BJ (cell line): ENCODE data around the gene MACO1. TPM values are rescaled to one million over a fixed set of nuclear protein-coding genes. Genes with fewer than 3 reads are reported as not detected.
"Not testable (repeated sequence)": the region's sequence is repeated elsewhere in the genome, so short reads cannot be mapped to it uniquely, and the experiment has no call there.

Experiments used
- CTCF ChIA-PET: fragments of 350-600 bp; formaldehyde crosslinking; extraction: SDS; loops from one replicate; lab custom pipeline; 2021; ENCODE audit warnings: antibody characterized with exemption, inconsistent platforms; lab: Yijun Ruan, JAX
- POLR2A ChIA-PET: fragments of 300-600 bp; sonication (Branson Sonifier 250); formaldehyde crosslinking; extraction: SDS; loops from one replicate; lab custom pipeline; 2021; ENCODE audit warnings: antibody characterized with exemption; lab: Charles Lee
- DNase-seq: peaks from one replicate; pipeline ENCODE4 v3.0.0-alpha.2; 2011; ENCODE audit warnings: low read depth
- H3K27me3 ChIP-seq: 2 replicates; pipeline ENCODE4 v1.6.0; 2011; ENCODE audit warnings: low read length; ENCODE audit not compliant: control insufficient read depth, insufficient read depth
- H3K36me3 ChIP-seq: 2 replicates; pipeline ENCODE4 v1.5.1; 2011; ENCODE audit warnings: low read length; ENCODE audit not compliant: control insufficient read depth, insufficient read depth
- H3K4me3 ChIP-seq: 2 replicates; pipeline ENCODE4 v1.5.1; 2011; ENCODE audit warnings: low read depth, mild to moderate bottlenecking, control low read depth, low read length
- CTCF ChIP-seq: IDR thresholded peaks from 2 replicates; pipeline ENCODE4 v1.5.1; 2011; ENCODE audit warnings: low read depth, mild to moderate bottlenecking, control low read depth, inconsistent platforms, low read length, moderate library complexity; ENCODE audit not compliant: insufficient read depth
- polyA plus RNA-seq: library from polyadenylated mRNA; depleted of rRNA; stranded (reverse); fragments of >200 nt; gene quantifications from 2 replicates; pipeline ENCODE4 v1.2.3, GENCODE V29; 2011

MACO1 gene
- polyA plus RNA-seq, 1 experiment, result 9.5 TPM

- no peak for TF ChIP-seq CTCF
- H3K4me3 ChIP-seq, result no peak overlapping the region
- POLR2A ChIA-PET, result no interaction called here
- H3K36me3 ChIP-seq, result no peaks in the 10 kb centered on the region; the same call in 1 of the 2 replicates
- CTCF ChIA-PET, result interaction anchor here (1.7 to 3.9 kb wide), 2 partner anchors 15 to 17 kb away, joined by 11 to 29 read pairs; no protein-coding TSS in a partner anchor
- no peak for DNase-seq
- H3K27me3 ChIP-seq, result no peaks in the 10 kb centered on the region
Measured at GRCh38 chr1:25504706-25505595, 74.3 kb downstream of the MACO1 start.

- CTCF ChIA-PET, result interaction anchor here (1.7 to 3.9 kb wide), 2 partner anchors 14 to 18 kb away, joined by 11 to 29 read pairs; no protein-coding TSS in a partner anchor
- Histone ChIP-seq H3K27me3 (no peaks in the 10 kb centered on the region), H3K36me3 (no peaks in the 10 kb centered on the region; the same call in 1 of the 2 replicates), H3K4me3 (no peak overlapping the region)
- TF ChIP-seq CTCF, result no peak
- POLR2A ChIA-PET, result no interaction called here
- DNase-seq, result no peak
Measured at GRCh38 chr1:25505656-25506385, 75.1 kb downstream of the MACO1 start.

GRCh38 chr1:25506566-25507463 is 76.1 kb downstream of the MACO1 start:
- DNase-seq, H3K27me3 ChIP-seq, H3K36me3 ChIP-seq, POLR2A ChIA-PET, H3K4me3 ChIP-seq: not testable (repeated sequence)
- CTCF ChIA-PET, result interaction anchor here (3.9 kb wide), 1 partner anchor 13 kb away, joined by 29 read pairs; no protein-coding TSS in a partner anchor

GRCh38 chr1:25513666-25514065 is 83.0 kb downstream of the MACO1 start:
- Histone ChIP-seq H3K4me3 (no peak overlapping the region), H3K36me3 (no peaks in the 10 kb centered on the region), H3K27me3 (peaks cover 2% of the 10 kb centered on the region; the same call in 1 of the 2 replicates)
- TF ChIP-seq CTCF, result no peak
- POLR2A ChIA-PET, result no interaction called here
- CTCF ChIA-PET, result interaction anchor here (0.7 to 1.4 kb wide), 4 partner anchors 12 to 37 kb away, joined by 3 to 4 read pairs (median 4); no protein-coding TSS in a partner anchor
- DNase-seq, result no peak

- no peak for TF ChIP-seq CTCF
- DNase-seq, result no peak
- Histone ChIP-seq H3K27me3 (peaks cover 2% of the 10 kb centered on the region; the same call in 1 of the 2 replicates), H3K4me3 (no peak overlapping the region), H3K36me3 (no peaks in the 10 kb centered on the region)
- ChIA-PET CTCF (interaction anchor here (1.0 kb wide), 1 partner anchor 27 kb away, joined by 3 read pairs; no protein-coding TSS in a partner anchor), POLR2A (no interaction called here)
Measured at GRCh38 chr1:25515033-25515432, 84.3 kb downstream of the MACO1 start.
